H1 (cell line): ENCODE data around the gene ARHGAP18. TPM values are rescaled to one million over a fixed set of nuclear protein-coding genes. Genes with fewer than 3 reads are reported as not detected.

ENCODE experiments used
- CTCF ChIA-PET: fragments of 300-600 bp; sonication (Branson Sonifier 250); formaldehyde crosslinking; loops from one replicate; lab custom pipeline; 2021; ENCODE audit not compliant: partially characterized antibody; lab: Charles Lee
- POLR2A ChIA-PET: fragments of 300-600 bp; sonication (Branson Sonifier 250); formaldehyde crosslinking; loops from one replicate; lab custom pipeline; 2021; ENCODE audit warnings: inconsistent platforms; ENCODE audit not compliant: partially characterized antibody; lab: Charles Lee
- DNase-seq, 2 experiments: peaks; one replicate each; pipeline versions ENCODE4 v3.0.0 to v3.0.0-alpha.2; 2010 to 2022; ENCODE audit warnings: low spot score in 2 of 2, low read depth in 1 of 2, mixed read lengths in 1 of 2
- FAIRE-seq: peaks from 2 replicates; lab custom pipeline; 2011; peaks lifted over from hg19 to GRCh38; lab: Jason Lieb, UNC
- H2AFZ ChIP-seq: 2 replicates; pipeline ENCODE4 v1.8.1; 2012; ENCODE audit warnings: low read length, inconsistent platforms
- H2AK5ac ChIP-seq: 2 replicates; pipeline ENCODE4 v1.6.1; 2013; ENCODE audit warnings: low read depth, low read length
- H2BK120ac ChIP-seq: replicated peaks from 2 replicates; pipeline ENCODE3; 2013; ENCODE audit warnings: low read depth, low read length, inconsistent platforms
- H2BK12ac ChIP-seq: 2 replicates; pipeline ENCODE4 v1.6.1; 2013; ENCODE audit warnings: low read depth, low read length
- H2BK15ac ChIP-seq: 2 replicates; pipeline ENCODE4 v1.6.1; 2013; ENCODE audit warnings: low read length
- H2BK20ac ChIP-seq: 2 replicates; pipeline ENCODE4 v1.6.1; 2013; ENCODE audit warnings: low read length
- H2BK5ac ChIP-seq: 2 replicates; pipeline ENCODE4 v1.6.1; 2013; ENCODE audit warnings: low read depth, low read length
- H3K14ac ChIP-seq: 2 replicates; pipeline ENCODE4 v1.6.1; 2013; ENCODE audit warnings: inconsistent platforms; ENCODE audit not compliant: insufficient read length
- H3K18ac ChIP-seq: 2 replicates; pipeline ENCODE4 v1.6.1; 2013; ENCODE audit warnings: low read length; ENCODE audit errors: extremely low read depth
- H3K23ac ChIP-seq: 2 replicates; pipeline ENCODE4 v1.6.1; 2013; ENCODE audit warnings: inconsistent platforms; ENCODE audit not compliant: insufficient read length
- H3K23me2 ChIP-seq: 2 replicates; pipeline ENCODE4 v1.6.1; 2013; ENCODE audit warnings: low read depth, low read length
- H3K27ac ChIP-seq: 2 replicates; pipeline ENCODE4 v1.6.1; 2011; ENCODE audit warnings: low read depth, low read length, inconsistent platforms
- H3K27me3 ChIP-seq, 4 experiments: replicated peaks in 1 of 4; 1 replicate in 1 of 4; 2 replicates in 3 of 4; pipeline versions ENCODE4 v1.6.1 to v1.8.1; 2011 to 2013; ENCODE audit warnings: low read length in 3 of 4, mild to moderate bottlenecking in 3 of 4, inconsistent platforms in 2 of 4, mixed read lengths in 2 of 4, moderate library complexity in 1 of 4; ENCODE audit not compliant: control insufficient read depth in 3 of 4, insufficient read depth in 3 of 4; ENCODE audit errors: extremely low read depth in 1 of 4
- H3K36me3 ChIP-seq, 4 experiments: 2 replicates each; pipeline versions ENCODE4 v1.6.1 to v1.8.1; 2011 to 2013; ENCODE audit warnings: mild to moderate bottlenecking in 4 of 4, low read length in 3 of 4, moderate library complexity in 2 of 4, control low read depth in 1 of 4, inconsistent platforms in 1 of 4; ENCODE audit not compliant: insufficient read depth in 4 of 4, control insufficient read depth in 2 of 4
- H3K4ac ChIP-seq: replicated peaks from 2 replicates; pipeline ENCODE3; 2013; ENCODE audit warnings: low read length, low read depth, mixed read lengths, inconsistent platforms; ENCODE audit not compliant: insufficient read length
- H3K4me1 ChIP-seq, 4 experiments: replicated peaks in 1 of 4; 1 replicate in 1 of 4; 2 replicates in 3 of 4; pipeline versions ENCODE4 v1.6.1 to v1.8.1; 2011 to 2013; ENCODE audit warnings: low read length in 3 of 4, inconsistent platforms in 2 of 4, mixed read lengths in 1 of 4; ENCODE audit not compliant: insufficient read depth in 4 of 4, control insufficient read depth in 3 of 4
- H3K4me2 ChIP-seq, 2 experiments: 2 replicates each; pipeline versions ENCODE4 v1.6.1 to v1.8.1; 2011 to 2013; ENCODE audit warnings: low read depth in 2 of 2, low read length in 2 of 2, control low read depth in 1 of 2, inconsistent platforms in 1 of 2, mild to moderate bottlenecking in 1 of 2; ENCODE audit not compliant: insufficient read depth in 1 of 2
- H3K4me3 ChIP-seq, 4 experiments: fragments of 200-600, 300-600 bp in 1 of 4; sonication (generic), shearing (Covaris generic), sonication (Bioruptor Twin) in 1 of 4; 2 replicates each; pipeline versions ENCODE4 v1.5.1 to v1.8.1; 2011 to 2016; ENCODE audit warnings: low read length in 4 of 4, low read depth in 3 of 4, control low read depth in 2 of 4, inconsistent platforms in 2 of 4, mild to moderate bottlenecking in 2 of 4, mixed read lengths in 1 of 4, moderate library complexity in 1 of 4; ENCODE audit not compliant: insufficient read depth in 2 of 4; ENCODE audit errors: extremely low read depth in 1 of 4
- H3K56ac ChIP-seq: replicated peaks from 2 replicates; pipeline ENCODE3; 2013; ENCODE audit warnings: low read depth, mild to moderate bottlenecking, mixed read lengths, low read length, inconsistent platforms; ENCODE audit not compliant: insufficient read length
- H3K79me1 ChIP-seq: 2 replicates; pipeline ENCODE4 v1.6.1; 2013; ENCODE audit warnings: low read depth, low read length, control low read depth
- H3K79me2 ChIP-seq, 2 experiments: 2 replicates each; pipeline versions ENCODE4 v1.6.1 to v1.8.1; 2012 to 2013; ENCODE audit warnings: low read length in 2 of 2, mild to moderate bottlenecking in 2 of 2, inconsistent platforms in 1 of 2; ENCODE audit not compliant: insufficient read depth in 2 of 2, control insufficient read depth in 1 of 2
- H3K9ac ChIP-seq, 4 experiments: replicated peaks in 1 of 4; 1 replicate in 1 of 4; 2 replicates in 3 of 4; pipeline versions ENCODE4 v1.6.1 to v1.8.1; 2011 to 2013; ENCODE audit warnings: low read depth in 3 of 4, low read length in 3 of 4, control low read depth in 2 of 4, mild to moderate bottlenecking in 2 of 4, moderate library complexity in 2 of 4, inconsistent platforms in 1 of 4; ENCODE audit errors: extremely low read depth in 1 of 4
- H3K9me3 ChIP-seq, 2 experiments: 2 replicates each; pipeline versions ENCODE4 v1.6.1 to v1.8.1; 2012 to 2013; ENCODE audit warnings: mild to moderate bottlenecking in 2 of 2, moderate library complexity in 2 of 2, control low read depth in 1 of 2, inconsistent platforms in 1 of 2, low read depth in 1 of 2, low read length in 1 of 2, mixed read lengths in 1 of 2; ENCODE audit not compliant: insufficient read depth in 2 of 2
- H4K20me1 ChIP-seq, 2 experiments: replicated peaks in 1 of 2; 2 replicates each; pipeline versions ENCODE3 to v1.8.1; 2011 to 2013; ENCODE audit warnings: inconsistent platforms in 2 of 2, low read length in 2 of 2, mild to moderate bottlenecking in 1 of 2; ENCODE audit not compliant: insufficient read depth in 2 of 2, control insufficient read depth in 1 of 2
- H4K5ac ChIP-seq: 2 replicates; pipeline ENCODE4 v1.6.1; 2013; ENCODE audit warnings: low read length, low read depth, mixed read lengths, inconsistent platforms; ENCODE audit not compliant: insufficient read length
- H4K8ac ChIP-seq: 2 replicates; pipeline ENCODE4 v1.8.0; 2013; ENCODE audit warnings: mild to moderate bottlenecking, moderate library complexity, low read length, inconsistent platforms; ENCODE audit not compliant: insufficient read depth; ENCODE audit errors: extremely low read depth
- H4K91ac ChIP-seq: replicated peaks from 2 replicates; pipeline ENCODE3; 2013; ENCODE audit warnings: low read length, mixed read lengths, inconsistent platforms; ENCODE audit not compliant: insufficient read length
- PHF8 ChIP-seq: fragments of 200-600 bp; sonication (generic); conservative IDR thresholded peaks from 2 replicates; pipeline ENCODE4 v1.7.1; 2012; ENCODE audit warnings: low read depth, mild to moderate bottlenecking, inconsistent platforms, low read length, moderate library complexity
- SIRT6 ChIP-seq: IDR thresholded peaks from one replicate; pipeline ENCODE4 v1.7.1; 2012; ENCODE audit warnings: low read length, inconsistent platforms
- WGBS, 2 experiments: shearing (Covaris generic) in 1 of 2; methylation state at CpG; one replicate each; pipeline versions ENCODE4 v1.1.6 to v1.1.7; 2013 to 2015; ENCODE audit warnings: low lambda C conversion rate in 2 of 2, mixed read lengths in 2 of 2, inconsistent platforms in 1 of 2, low coverage in 1 of 2, missing lambda C conversion rate in 1 of 2; ENCODE audit not compliant: insufficient replicate concordance in 2 of 2, insufficient coverage in 1 of 2, insufficient read length in 1 of 2; ENCODE audit errors: extremely low coverage in 1 of 2, missing lambda C conversion rate in 1 of 2; 5-methylcytosine and 5-hydroxymethylcytosine counted together
- polyA plus RNA-seq, 7 experiments: library from polyadenylated mRNA; depleted of rRNA in 3 of 7; stranded (reverse) in 5 of 7; unstranded in 2 of 7; fragments of >200 nt in 5 of 7; fragments of 200-250 nt in 2 of 7; gene quantifications; 1 replicate in 5 of 7; 2 replicates in 1 of 7; 4 replicates in 1 of 7; pipeline versions ENCODE4 v1.2.1 to v1.2.3, GENCODE V29; 2011 to 2013; ENCODE audit warnings: missing spikeins in 2 of 7, mixed read lengths in 2 of 7
- total RNA-seq: library from RNA; stranded (reverse); fragmentation: NEBNext Ultra II Directional; extraction: Animal tissue kit (Norgen Biotek cat#: 25700); gene quantifications from 2 replicates; pipeline ENCODE4 v1.2.1, GENCODE V29; 2021

ARHGAP18 gene
- total and polyA plus RNA-seq, 2 of the 8 experiments (the other 6 are each of a cell fraction or from before 2014, with no cell fraction given): 0.83 to 4.5 TPM

DNA sequence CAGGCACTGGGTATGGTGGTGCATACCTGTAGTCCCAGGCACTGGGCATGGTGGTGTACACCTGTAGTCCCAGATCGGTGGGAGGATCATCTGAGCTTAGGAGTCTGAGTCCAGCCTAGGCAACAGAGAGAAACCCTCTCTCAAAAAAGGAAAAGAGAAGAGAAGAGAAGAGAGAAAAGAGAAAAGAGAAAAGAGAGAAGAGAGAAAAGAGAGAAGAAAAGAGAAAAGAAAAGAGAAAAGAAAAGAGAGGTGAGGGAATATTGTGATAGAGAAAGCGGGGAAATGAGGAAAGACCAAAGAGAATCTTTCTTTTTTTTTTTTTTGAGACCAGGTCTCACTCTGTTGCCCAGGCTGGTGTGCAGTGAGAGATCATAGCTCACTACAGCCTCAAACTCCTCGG lies 108.7 kb downstream of the ARHGAP18 start:
- no peaks in the 10 kb centered on the region for H3K23me2 ChIP-seq
- ChIA-PET CTCF (interaction anchor here (0.8 to 6.2 kb wide), 6 partner anchors 102 to 437 kb away, joined by 3 to 56 read pairs (median 9); no protein-coding TSS in a partner anchor), POLR2A (no interaction called here)
- 94 to 100% methylated on average over 1 to 3 of the region's 3 CpGs for WGBS, 2 experiments
- no peak overlapping the region for H4K5ac ChIP-seq
- TF ChIP-seq PHF8: no peak
- no peak for TF ChIP-seq SIRT6
- H3K56ac ChIP-seq: no peak overlapping the region
- H3K27ac ChIP-seq: no peak overlapping the region
- no peak overlapping the region for H3K4me2 ChIP-seq
- H4K8ac ChIP-seq: no peak overlapping the region
- H3K4ac ChIP-seq: no peak overlapping the region
- no peak overlapping the region for H2AFZ ChIP-seq
- H3K23ac ChIP-seq: no peak overlapping the region
- H2BK15ac ChIP-seq: no peak overlapping the region
- no peak overlapping the region for H2BK12ac ChIP-seq
- DNase-seq (no peak), FAIRE-seq (no peak)
- no peaks in the 10 kb centered on the region for H3K79me1 ChIP-seq
- no peak overlapping the region for H3K9ac ChIP-seq
- no peaks in the 10 kb centered on the region for H3K9me3 ChIP-seq
- peaks cover 0 to 3% (median 0%) of the 10 kb centered on the region in 4 experiments; a peak in 1 of 7 replicates for H3K4me1 ChIP-seq
- H3K79me2 ChIP-seq: no peaks in the 10 kb centered on the region
- no peaks in the 10 kb centered on the region for H3K36me3 ChIP-seq
- H2BK20ac ChIP-seq: no peak overlapping the region
- H2AK5ac ChIP-seq: no peak overlapping the region
- H3K4me3 ChIP-seq: no peak overlapping the region
- no peaks in the 10 kb centered on the region for H4K20me1 ChIP-seq
- no peak overlapping the region for H4K91ac ChIP-seq
- H3K27me3 ChIP-seq: no peaks in the 10 kb centered on the region
- H2BK5ac ChIP-seq: no peak overlapping the region
- no peak overlapping the region for H3K18ac ChIP-seq
- H2BK120ac ChIP-seq: no peak overlapping the region
- no peak overlapping the region for H3K14ac ChIP-seq
